Left ventricle myocardium inferior (tissue), 1 donor: ENCODE results near the gene KCNQ1. TPM values are rescaled to one million over a fixed set of nuclear protein-coding genes. Genes with fewer than 3 reads are reported as not detected.

ENCODE experiments used
- DNase-seq: peaks from one replicate; pipeline ENCODE4 v3.0.0-alpha.2; 2020
- H3K27ac ChIP-seq: fragments of 200-600 bp; replicated peaks from 2 replicates; pipeline ENCODE4 v1.8.0; 2021
- H3K27me3 ChIP-seq: fragments of 200-600 bp; 2 replicates; pipeline ENCODE4 v1.8.0; 2021; ENCODE audit warnings: low read depth
- H3K36me3 ChIP-seq: fragments of 200-600 bp; 2 replicates; pipeline ENCODE4 v1.8.0; 2021
- H3K4me1 ChIP-seq: fragments of 200-600 bp; 2 replicates; pipeline ENCODE4 v1.8.0; 2021
- H3K4me3 ChIP-seq: fragments of 200-600 bp; 2 replicates; pipeline ENCODE4 v1.8.0; 2021; ENCODE audit warnings: mild to moderate bottlenecking, moderate library complexity
- H3K9me3 ChIP-seq: fragments of 200-600 bp; replicated peaks from 2 replicates; pipeline ENCODE4 v1.8.0; 2021
- CTCF ChIP-seq: fragments of 200-600 bp; IDR thresholded peaks from 2 replicates; pipeline ENCODE4 v1.8.0; 2021; ENCODE audit warnings: antibody characterized with exemption, mild to moderate bottlenecking, borderline replicate concordance
- intact Hi-C: fragments of 100-400 bp; cut with micrococcal nuclease; formaldehyde crosslinking; loops from one replicate; pipeline ENCODE4 v1.11.0; 2022
- total RNA-seq: library from RNA; stranded (reverse); fragmentation: NEBNext Ultra II Directional; extraction: Animal tissue kit (Norgen Biotek cat#: 25700); gene quantifications from one replicate; pipeline ENCODE4 v1.2.1, GENCODE V29; 2021
- donor health status: DM: no; HTN: yes; CAD: no; lungs with severe emphysema.

The KCNQ1 gene
- total RNA-seq, 1 donor from 2014 or later: 41.8 TPM

GRCh38 chr11:2453436-2453835 lies 8.6 kb downstream of the KCNQ1 start:
- DNase-seq: no peak
- intact Hi-C loops: no loop called here
- no peak for TF ChIP-seq CTCF
- H3K9me3 ChIP-seq: no peaks in the 10 kb centered on the region
- no peak overlapping the region for H3K4me3 ChIP-seq
- H3K4me1 ChIP-seq: peaks cover 26% of the 10 kb centered on the region
- H3K36me3 ChIP-seq: no peaks in the 10 kb centered on the region
- H3K27ac ChIP-seq: no peak overlapping the region
- H3K27me3 ChIP-seq: peaks cover 8% of the 10 kb centered on the region

GRCh38 chr11:2458321-2458720 lies 13.5 kb downstream of the KCNQ1 start:
- H3K36me3 ChIP-seq: no peaks in the 10 kb centered on the region
- no peak overlapping the region for H3K4me3 ChIP-seq
- peak overlapping the region; percentile 94 for H3K27ac ChIP-seq
- H3K9me3 ChIP-seq: no peaks in the 10 kb centered on the region
- DNase-seq: no peak
- H3K4me1 ChIP-seq: peaks cover 47% of the 10 kb centered on the region
- intact Hi-C loops: no loop called here
- H3K27me3 ChIP-seq: no peaks in the 10 kb centered on the region
- no peak for TF ChIP-seq CTCF

GRCh38 chr11:2459016-2459725 lies 14.4 kb downstream of the KCNQ1 start:
- no peak for DNase-seq
- Histone ChIP-seq H3K4me1 (peaks cover 51% of the 10 kb centered on the region), H3K27me3 (no peaks in the 10 kb centered on the region), H3K27ac (peak overlapping the region; percentile 94), H3K36me3 (no peaks in the 10 kb centered on the region), H3K9me3 (no peaks in the 10 kb centered on the region), H3K4me3 (no peak overlapping the region)
- intact Hi-C loops: no loop called here
- no peak for TF ChIP-seq CTCF

GRCh38 chr11:2459796-2460531 lies 15.2 kb downstream of the KCNQ1 start:
- no peaks in the 10 kb centered on the region for H3K9me3 ChIP-seq
- H3K4me1 ChIP-seq: peaks cover 59% of the 10 kb centered on the region
- H3K27me3 ChIP-seq: no peaks in the 10 kb centered on the region
- intact Hi-C loops: no loop called here
- H3K36me3 ChIP-seq: no peaks in the 10 kb centered on the region
- no peak for DNase-seq
- no peak overlapping the region for H3K4me3 ChIP-seq
- TF ChIP-seq CTCF: no peak
- peak overlapping the region; percentile 94 for H3K27ac ChIP-seq

- Histone ChIP-seq H3K36me3 (no peaks in the 10 kb centered on the region), H3K9me3 (no peaks in the 10 kb centered on the region), H3K27ac (peak overlapping the region; percentile 94), H3K4me3 (peak overlapping the region; percentile 52), H3K4me1 (peaks cover 66% of the 10 kb centered on the region), H3K27me3 (no peaks in the 10 kb centered on the region)
- DNase-seq: no peak
- TF ChIP-seq CTCF: no peak
- intact Hi-C loops: no loop called here
Measured at GRCh38 chr11:2460540-2461252, 15.9 kb downstream of the KCNQ1 start.
